Measurements from ENCODE around the gene CLSTN2.
A peak's percentile ranks its signal among the peaks of the same experiment; 100 is the strongest.

Gene CLSTN2

DNA sequence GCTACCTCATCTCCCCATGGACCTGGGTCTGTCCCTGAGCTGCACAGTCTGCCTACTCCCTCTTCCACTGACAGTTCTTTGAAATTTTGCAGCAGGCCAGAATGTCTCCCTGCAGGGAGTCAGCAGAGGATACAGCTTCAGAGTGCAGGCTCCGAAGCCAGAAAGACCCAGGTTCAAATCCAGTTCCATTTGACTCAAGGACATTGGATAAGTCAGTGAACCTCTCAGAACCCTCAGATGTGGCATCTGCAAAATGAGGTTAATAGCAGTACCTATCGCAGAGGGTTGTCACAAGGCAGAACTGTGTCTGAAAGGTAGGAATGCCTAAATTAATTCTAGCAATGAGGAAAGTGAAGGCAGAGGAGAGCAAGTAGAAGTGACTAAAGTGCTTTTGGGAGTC is 498.4 kb downstream of the CLSTN2 start:
- DNase-seq, result no peak

DNA sequence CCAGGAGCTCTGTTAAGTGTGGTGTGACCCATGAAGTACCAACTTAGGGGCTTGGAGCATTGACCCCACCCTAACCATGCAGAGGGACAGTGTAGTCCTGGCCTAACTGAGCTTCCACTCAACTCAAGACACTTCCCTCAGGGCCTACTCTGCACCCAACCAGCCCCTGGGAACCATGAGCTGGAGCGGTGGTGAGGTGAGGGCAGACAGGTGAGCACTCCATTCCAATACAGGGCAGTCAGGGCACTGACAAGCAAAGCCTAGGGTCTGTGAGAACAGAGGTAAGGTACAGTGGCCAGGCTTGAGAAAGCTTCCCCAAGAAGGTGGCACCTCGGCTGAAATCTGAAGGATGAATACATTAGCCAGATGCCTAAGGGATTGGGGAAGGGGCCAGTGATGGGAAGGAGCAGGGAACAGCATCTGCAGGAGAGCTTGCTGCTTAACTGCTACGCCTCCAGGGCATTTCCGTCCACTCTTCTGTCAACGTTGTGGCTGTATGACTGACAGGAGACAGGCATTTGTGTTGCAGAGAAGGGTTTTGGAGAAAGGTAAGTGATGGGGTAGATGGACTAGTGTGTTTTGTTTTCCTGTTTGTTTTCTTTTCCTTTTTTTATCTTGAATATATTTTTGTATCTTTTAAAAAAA is 499.4 kb downstream of the CLSTN2 start:
- DNase-seq, result no peak

DNA sequence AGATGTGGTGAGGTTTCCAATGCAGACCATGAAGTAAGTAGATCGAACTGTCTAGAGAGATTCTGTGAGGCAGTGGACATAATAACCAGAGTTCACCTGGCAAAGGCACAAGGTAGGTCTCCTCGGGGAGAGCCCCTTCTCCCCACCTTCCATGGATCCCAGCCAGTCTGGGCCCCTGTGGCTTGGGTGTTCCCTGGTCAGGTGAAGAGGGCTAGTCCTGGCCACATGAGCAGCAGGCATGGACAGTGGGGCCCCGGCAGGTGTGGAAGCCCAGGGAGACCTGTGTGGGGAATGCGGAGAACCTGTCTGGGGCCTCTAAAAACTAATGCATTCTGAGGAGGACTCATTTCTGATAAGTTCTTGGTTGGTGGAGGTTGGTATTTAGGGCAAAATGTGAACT is 501.4 kb downstream of the CLSTN2 start:
- no peak for DNase-seq

DNA sequence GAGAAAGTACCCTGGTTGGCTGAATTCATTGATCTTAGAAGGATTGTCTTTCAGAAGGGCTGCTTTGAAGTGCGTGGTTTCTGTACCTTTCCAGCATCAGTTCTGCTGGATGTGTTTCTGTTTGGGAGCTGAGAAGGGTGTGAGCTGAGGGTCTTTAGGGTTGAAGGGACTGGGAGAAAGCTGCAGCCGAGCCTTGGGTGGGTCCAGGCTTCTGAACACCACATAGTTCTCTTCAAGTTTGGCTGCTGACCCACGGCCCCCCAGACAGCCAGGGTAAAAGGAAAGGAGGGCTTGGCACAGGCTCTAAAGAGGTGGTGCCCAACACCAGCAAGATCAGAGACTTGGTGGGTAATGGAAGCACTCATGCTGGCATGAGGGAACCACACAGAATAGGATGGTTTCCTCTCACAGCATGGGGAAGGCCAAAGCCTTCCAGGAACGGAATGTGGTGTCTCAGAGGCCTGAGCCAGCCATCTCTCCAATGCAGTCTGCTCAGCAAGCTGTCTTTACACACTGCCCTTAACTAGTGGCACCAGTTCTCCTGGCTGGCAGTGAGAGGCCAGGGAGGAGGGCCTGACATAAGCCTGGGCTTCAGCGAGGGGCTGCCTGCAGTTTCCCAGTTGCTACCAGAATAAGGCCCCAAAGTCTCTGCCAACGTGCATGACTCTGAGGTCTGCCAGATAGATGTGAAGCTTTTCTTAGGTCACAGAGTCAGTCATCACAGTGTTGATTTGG is 503.9 kb downstream of the CLSTN2 start:
- DNase-seq, result no peak

DNA sequence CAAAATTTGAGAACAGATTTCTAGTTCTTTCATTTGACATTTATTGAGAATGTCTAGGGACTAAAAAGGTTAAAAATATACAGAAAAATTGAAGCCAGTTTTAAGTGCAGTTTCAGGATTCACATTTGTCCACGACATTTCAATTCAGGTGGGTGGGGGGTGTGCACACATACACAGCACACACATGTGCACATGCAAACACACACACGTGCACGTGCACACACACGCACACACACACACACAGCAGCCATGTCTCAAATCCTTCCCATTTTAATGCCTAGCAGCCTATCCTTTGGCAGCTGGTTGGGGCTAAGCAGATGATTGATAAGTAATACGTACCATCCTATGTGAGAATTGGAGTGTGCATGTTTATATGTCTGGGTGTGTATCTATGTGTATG is 504.5 kb downstream of the CLSTN2 start:
- DNase-seq, result no peak

DNA sequence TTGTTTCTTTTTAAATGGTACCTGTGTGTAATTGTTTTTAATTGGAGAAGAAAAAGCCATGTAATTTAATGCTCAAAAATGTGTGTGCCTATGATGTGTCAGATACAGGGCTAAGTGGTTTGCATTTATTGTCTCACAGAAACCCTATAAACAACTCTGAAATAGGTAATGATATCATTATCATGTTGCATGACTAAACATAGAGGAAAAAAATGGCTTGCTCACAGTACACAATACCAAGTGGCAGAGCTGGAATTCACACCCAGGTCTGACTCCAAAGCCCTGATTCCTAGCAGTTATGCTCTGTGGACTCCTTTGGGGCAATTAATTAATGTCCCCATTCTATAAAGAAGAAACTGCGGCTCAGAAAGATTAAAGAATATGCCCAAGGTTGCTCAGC is 505.5 kb downstream of the CLSTN2 start:
- DNase-seq, result no peak

DNA sequence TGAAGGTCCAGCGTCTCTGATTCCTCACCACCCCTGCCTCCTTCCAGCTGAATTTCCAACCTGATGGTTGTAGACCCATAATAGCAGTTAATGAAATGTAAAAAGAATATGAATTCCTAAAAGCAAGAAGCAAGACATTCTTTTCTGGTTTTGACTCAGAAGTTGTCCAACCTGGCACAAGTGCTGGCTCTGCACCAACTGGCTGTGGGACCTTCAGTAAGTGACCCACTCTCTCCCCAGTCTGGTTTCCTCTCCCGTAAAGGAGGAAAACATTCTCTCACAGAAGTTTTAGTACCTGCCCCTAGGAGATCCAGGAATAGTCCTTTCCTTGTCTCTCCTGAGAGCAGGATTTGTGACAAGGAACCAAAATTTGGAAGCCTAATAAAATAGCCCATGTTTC is 506.0 kb downstream of the CLSTN2 start:
- DNase-seq, result no peak

DNA sequence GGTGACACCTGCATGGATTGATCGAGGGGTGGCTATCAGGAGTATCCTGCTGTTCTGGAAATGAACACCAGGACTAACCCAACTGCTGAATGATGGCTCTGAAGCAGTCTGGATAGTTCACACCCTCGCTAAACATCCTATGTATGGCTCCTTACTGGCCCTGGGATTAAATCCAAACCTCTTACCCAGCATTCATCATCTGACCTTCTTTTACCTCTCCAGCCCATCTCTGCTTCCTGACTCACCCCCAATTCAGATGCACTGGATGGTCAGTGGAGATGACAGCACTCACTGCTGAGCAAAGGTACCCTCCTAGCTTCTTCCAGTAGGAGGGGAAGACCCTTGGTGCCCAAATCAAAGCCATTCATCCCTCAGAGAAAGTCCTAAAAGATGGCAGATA is 507.6 kb downstream of the CLSTN2 start:
- no peak for DNase-seq

DNA sequence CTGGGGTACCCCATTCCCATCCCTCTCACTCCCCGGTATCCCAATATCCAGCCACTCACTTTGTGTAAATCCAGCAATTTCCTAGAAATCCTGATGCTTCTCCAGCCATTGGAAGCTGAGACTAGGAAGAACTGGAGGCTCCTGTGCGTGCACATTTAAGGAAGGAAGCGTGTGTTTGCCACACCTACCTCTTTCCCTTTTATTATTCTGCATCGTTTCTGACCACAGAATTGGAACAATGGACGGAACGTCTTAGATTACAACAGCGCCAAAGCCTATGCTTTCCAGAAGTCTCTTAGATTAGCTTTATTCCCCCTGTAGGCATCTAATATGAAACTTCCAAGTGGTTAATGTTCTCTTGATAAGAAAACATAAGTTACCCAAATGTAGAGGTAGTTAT is 508.1 kb downstream of the CLSTN2 start:
- DNase-seq, result no peak

DNA sequence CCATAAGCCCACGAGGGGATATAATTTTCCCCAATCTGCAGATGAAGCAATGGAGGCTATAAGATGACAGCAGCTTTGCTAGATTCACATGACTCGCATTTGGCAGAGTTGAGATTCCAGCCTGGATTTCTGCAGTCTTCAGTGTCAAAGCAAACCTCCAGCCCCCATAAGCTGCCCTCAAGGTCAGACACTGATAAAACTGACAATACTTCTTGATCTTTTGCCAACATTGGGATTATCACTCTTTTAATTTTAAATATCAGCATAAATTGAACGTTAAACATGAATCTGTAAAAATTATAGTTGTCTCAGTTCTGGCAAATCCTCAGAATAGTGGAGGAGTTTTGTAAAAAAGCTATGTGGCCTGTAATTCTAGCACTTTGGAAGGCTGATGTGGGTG is 508.8 kb downstream of the CLSTN2 start:
- DNase-seq, result no peak

DNA sequence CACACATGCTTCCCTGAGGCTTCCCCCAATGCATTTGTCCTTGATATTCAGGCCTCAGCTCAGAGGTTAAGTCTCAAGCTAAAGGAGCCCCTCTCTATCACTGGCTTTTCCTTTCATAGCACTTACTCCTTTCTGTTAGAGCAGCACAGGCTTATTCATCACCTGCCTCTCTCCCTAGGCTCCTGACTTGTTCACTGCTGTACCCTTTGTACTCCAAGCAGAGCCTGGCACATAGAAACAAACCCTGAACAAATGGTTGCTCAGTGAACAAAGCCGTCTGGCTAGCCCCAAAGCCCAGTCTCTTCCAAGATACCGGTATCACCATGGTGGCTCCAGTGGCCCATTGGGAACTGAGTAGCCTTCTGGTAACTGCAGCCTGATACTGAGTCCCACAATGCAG is 511.7 kb downstream of the CLSTN2 start:
- no peak for DNase-seq

DNA sequence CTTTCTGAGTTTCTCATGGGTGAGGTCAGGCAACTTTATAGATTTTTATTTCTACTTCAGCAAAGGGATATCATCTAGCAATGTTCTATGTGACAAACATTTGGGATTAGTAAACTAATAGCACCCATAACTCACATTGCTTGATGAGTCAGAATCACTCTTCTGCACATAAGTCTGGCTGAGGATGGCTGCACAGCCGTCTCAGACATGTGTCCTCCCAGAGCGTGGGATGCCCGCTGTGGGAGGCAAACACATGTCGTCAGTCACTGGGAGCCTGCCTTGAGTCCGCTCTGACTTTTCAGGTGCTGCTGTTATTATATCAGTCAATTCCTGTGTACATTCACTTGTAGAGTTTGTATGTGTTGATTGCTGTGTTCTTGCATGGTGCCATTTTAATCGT is 512.2 kb downstream of the CLSTN2 start:
- no peak for DNase-seq

DNA sequence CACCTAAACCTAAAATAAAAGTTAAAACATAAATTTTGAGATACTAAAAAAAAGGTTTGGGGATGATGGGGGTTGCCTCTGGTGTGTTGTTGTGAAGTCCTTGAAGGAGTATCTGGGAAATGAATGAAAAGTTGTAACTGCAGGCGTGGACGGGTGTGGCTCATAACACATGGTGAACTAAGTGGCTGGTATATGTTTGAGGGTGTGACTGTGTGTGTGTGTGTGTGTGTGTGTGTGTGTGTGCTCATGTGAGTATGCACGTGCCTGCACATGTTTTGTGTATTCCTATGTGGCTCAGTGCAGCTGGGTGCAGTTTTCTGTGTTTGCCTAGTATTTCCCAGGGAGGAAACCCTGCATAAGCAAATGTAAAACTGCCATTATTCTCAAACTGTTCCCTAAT is 513.0 kb downstream of the CLSTN2 start:
- no peak for DNase-seq

DNA sequence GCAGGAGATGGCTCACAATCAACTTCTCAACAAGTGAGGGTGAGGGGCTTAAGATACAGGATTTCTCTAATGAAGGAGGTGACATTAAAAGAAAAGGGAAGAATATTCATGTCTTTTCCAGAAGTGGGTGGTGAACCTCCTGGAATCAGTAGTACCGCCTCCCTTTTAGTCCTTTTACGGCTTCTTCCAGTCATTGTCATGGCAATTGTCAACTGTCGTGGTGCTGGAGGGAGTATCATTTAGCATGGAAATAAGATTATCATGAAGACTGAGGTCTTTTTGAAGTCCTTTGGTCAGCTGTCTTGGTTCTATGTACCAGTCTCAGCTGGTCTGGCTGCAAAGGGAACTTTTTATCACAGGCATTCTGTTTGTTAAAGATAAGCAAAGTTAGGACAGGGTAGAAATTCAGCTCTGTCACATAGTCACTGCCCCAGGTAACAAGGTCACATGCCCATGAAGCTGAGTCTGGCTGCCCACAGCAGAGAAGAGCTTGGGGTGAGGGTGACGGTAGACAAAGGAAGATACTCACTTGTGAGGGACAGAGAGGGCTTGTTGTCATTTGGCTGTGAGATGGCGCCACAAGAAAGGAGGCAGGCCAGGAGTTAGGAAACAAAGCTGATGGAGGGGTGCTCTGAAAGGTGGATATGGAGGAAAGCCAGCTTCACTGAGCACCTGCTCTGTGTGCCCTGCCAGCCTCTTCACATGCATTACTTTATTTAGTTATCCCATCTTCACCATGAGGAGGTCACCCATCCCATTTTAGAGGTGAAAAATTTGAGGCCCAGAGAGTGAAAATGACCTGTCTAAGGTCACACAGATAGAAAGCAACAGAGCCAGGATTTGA is 514.6 kb downstream of the CLSTN2 start:
- no peak for DNase-seq

DNA sequence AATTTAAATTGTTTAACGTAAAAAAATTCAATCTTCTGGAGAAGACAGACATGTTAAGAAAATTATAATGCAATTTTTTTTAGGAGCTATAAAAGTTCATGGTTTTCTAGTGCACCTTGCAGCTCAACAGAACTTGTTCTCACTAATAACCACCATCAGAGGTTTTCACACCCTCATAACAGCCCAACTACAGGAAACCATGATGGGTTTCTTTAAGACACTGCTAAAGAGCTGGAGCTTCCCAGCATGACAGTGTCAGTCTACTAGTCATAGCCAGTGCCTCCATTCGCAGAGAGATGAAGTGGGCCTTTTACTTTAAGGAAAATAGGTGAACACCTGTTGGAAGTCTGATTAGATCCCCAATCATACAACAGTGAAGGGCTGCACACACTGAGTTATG is 518.8 kb downstream of the CLSTN2 start:
- peak in 1 of 5 experiments; percentile 15 for DNase-seq

DNA sequence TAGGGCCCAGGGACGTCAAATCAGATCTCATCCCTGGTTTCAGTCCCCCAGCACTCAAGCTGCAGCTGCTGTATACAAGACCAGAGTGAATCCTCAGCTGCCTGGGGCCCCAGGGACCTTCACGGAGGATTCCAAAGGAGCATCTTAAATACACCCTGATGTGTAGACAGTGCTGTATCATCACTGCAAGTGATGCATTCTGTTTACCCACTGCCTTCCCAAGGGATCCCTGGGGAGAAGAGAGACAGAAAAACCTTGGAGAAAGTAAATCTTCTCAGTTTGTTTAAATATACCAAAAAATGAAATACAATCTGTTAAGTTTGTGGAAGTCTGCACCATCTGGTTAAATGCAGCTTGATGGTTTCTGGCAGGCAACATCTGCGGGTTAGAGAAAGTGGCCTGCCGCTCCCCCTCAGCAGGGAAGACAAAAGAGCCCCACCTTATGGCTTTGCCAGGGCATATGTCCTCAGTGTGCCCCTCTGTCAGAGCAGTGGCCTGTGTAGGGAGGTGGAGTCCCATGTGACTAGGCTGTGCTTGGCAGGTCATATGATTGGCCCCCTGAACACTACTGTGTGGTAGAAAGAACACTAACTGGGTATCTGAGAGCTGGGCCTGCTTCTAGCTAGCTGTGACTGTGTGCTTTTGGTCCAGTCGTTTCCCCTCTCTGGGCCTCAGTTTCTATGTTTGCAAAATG is 520.7 kb downstream of the CLSTN2 start:
- DNase-seq, result no peak

DNA sequence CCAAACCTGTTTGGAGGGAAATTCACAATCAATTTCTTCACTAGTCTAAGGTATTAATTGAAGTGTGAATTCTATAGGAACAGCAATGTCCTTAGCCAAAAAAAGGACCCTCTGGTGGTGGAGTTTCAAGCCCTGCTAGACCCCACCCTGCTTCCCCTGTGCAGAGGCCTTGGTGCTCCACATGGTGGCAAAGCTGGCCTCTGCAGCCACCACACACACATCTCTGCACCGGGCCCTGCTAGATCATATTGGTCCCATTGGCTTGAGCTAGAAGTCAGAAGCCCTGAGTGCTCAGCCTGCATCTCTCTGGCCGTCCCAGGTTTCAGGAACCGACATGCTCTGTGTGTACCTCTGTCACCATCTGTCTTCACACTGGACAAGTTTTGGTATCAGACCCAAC is 522.0 kb downstream of the CLSTN2 start:
- no peak for DNase-seq

DNA sequence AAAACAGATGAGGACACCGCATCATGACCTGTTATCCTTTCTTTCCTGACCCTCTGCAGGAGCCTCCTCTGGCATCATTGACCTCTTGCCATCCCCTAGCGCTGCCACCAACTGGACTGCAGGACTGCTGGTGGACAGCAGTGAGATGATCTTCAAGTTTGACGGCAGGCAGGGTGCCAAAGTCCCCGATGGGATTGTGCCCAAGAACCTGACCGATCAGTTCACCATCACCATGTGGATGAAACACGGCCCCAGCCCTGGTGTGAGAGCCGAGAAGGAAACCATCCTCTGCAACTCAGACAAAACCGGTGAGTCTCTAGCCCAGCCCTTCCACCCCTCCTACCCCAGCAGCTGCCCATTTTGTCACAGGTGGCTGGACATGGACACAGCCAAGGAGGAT is 524.5 kb downstream of the CLSTN2 start:
- DNase-seq, result no peak

DNA sequence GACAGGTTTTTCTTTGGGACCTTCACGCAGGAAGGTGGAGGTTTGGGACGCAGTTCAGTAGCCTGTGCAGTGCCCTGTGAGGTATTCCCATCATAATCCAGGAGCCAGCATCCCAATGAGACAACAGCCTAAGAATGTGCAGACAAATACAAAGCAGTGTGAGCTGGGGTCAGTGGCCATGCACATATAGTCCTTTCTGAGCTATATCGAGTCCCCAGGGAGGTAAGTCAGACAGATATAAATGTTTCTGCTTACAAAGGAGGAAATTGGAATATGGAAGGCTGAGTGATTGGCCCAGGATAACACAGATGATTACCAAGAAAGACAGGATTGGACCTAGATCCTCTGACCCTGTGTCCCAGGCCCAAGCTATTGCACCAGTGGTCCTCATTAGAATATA is 526.3 kb downstream of the CLSTN2 start:
- DNase-seq, result no peak

DNA sequence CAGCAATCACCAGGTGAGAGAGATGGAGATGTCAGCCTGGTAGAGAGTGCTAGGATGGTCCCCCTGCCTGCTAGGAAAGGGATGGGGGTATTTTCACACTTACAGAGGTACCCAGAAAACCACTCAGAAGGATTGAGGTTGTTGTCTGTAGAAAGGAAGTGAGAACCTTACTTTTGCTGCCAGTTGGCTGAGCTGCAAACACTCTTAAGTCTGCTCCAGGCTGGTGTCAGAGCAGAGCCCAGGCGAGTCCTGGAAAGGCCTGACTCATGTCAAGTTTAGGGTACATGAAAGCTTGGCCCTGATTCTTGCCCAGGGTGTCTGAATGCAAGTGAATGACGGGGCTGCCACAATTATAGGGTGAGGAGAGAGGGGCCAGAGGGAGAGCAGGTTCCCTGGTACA is 528.4 kb downstream of the CLSTN2 start:
- DNase-seq, result no peak

DNA sequence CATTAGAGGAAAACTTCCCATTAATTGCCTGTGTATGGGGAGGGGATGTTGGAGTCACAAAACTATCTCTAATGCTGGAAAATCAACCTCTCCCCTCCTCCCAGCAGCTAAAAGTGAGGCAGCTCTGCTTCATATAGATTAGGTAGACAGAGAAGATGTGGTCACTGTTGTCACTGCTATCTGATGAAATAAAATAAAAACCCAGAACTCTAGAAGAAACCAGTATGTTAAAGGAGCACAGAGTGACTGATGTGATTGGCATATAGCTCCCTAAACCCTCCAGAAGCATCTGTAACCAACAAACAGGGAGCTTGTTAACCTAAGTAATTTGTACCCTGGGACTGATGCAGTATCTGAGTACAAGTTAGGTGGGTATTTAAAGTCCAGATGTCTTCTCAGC is 531.0 kb downstream of the CLSTN2 start:
- no peak for DNase-seq

DNA sequence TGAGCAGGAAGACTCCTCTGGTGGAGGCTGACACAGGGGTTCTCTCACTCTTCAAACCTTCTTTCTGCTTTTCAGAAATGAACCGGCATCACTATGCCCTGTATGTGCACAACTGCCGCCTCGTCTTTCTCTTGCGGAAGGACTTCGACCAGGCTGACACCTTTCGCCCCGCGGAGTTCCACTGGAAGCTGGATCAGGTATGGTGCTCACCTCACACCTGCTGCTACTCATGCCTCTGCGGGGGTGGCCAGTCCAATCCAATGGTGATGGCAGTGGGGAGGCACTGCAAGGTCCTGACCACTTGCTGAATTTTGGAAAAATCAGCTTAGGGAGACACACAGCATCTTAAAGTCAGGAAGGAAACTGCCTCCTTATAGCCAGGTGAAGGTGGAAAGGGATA is 531.5 kb downstream of the CLSTN2 start:
- no peak for DNase-seq

DNA sequence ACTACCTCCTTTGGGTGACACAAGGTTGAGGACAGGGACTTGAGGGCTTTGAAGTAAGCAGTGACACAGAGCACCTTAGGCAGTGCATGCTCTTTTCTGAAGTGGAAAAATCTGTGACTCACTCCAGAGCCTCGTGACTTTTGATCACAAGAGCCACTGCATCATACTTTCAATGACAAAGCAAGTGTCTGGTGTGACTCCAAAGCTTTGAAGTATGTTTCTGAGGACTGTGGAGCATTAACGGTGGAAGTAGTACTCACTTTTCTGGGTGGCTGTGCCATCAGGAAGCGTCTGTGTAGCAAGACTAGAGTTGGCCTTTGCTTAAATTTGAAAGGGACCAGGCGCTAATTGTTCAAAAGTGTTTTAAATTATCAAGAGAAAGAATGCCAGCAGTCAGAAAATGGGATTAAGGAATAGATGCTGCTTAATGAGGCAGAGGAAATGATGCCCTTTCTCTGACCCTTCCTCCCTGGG is 532.2 kb downstream of the CLSTN2 start:
- DNase-seq, result no peak
